HG03108 (cell line): Measurements from ENCODE around the gene MRPL21.
A peak's percentile ranks its signal among the peaks of the same experiment; 100 is the strongest.
"Not testable (repeated sequence)": the region's sequence is repeated elsewhere in the genome, so short reads cannot be mapped to it uniquely, and the experiment has no call there.

Experiments
- ATAC-seq: cut with Tn5 transposase; IDR thresholded peaks from one replicate; pipeline ENCODE4 v1.9.1; 2021; ENCODE audit warnings: moderate library complexity; ENCODE audit not compliant: unreplicated experiment

The MRPL21 gene

GRCh38 chr11:68870470-68870869, 33.2 kb downstream of the MRPL21 start:
- ATAC-seq: no peak

GRCh38 chr11:68868221-68868835, 35.3 kb downstream of the MRPL21 start:
- ATAC-seq: no peak

GRCh38 chr11:68867066-68867465, 36.6 kb downstream of the MRPL21 start:
- ATAC-seq: no peak

- ATAC-seq: no peak
Measured at GRCh38 chr11:68865241-68865640, 38.4 kb downstream of the MRPL21 start.

- no peak for ATAC-seq
Measured at GRCh38 chr11:68863553-68864265, 39.9 kb downstream of the MRPL21 start.

- no peak for ATAC-seq
Measured at GRCh38 chr11:68862421-68862820, 41.2 kb downstream of the MRPL21 start.

- ATAC-seq: no peak
Measured at GRCh38 chr11:68859123-68859522, 44.5 kb downstream of the MRPL21 start.

GRCh38 chr11:68857037-68857586, 46.5 kb downstream of the MRPL21 start:
- no peak for ATAC-seq

- ATAC-seq: not testable (repeated sequence)
Measured at GRCh38 chr11:68856425-68857030, 47.1 kb downstream of the MRPL21 start.

- no peak for ATAC-seq
Measured at GRCh38 chr11:68855205-68855981, 48.2 kb downstream of the MRPL21 start.

- ATAC-seq: no peak
Measured at GRCh38 chr11:68854273-68854958, 49.2 kb downstream of the MRPL21 start.

GRCh38 chr11:68852628-68853027, 51.0 kb downstream of the MRPL21 start:
- no peak for ATAC-seq

- ATAC-seq: no peak
Measured at GRCh38 chr11:68848429-68848828, 55.2 kb downstream of the MRPL21 start.

- ATAC-seq: no peak
Measured at GRCh38 chr11:68847395-68847794, 56.2 kb downstream of the MRPL21 start.

- no peak for ATAC-seq
Measured at GRCh38 chr11:68845351-68846002, 58.2 kb downstream of the MRPL21 start.

GRCh38 chr11:68844801-68845200, 58.8 kb downstream of the MRPL21 start:
- ATAC-seq: no peak

GRCh38 chr11:68844376-68844775, 59.3 kb downstream of the MRPL21 start:
- no peak for ATAC-seq

GRCh38 chr11:68843703-68844312, 59.8 kb downstream of the MRPL21 start:
- ATAC-seq: peak; percentile 35

- no peak for ATAC-seq
Measured at GRCh38 chr11:68843052-68843561, 60.5 kb downstream of the MRPL21 start.
